ENCODE data around the gene ZNF148. TPM values are rescaled to one million over a fixed set of nuclear protein-coding genes. Genes with fewer than 3 reads are reported as not detected.
A peak's percentile ranks its signal among the peaks of the same experiment; 100 is the strongest.

The ZNF148 gene
- total RNA-seq, 1 experiment from 2014 or later, result 55.8 TPM

DNA sequence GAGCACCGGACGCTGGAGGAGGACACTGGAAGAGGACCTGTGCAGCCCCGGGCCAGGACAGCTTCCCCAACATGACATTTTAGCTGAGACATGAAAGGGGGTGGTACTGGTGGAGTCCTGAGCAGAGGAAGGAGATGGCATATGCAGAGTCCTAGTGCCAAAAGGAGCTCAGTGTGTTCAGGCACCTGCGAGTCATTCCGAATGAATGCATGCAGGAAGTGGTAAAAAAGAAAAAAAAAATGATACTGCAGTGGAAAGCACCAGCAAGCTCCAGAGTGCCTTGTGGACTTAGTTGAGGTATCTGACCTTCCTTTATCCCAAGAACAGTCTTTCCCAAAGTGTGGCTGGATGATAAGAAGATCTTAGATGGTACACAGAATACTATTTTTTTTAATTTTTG lies 6.6 kb upstream of the ZNF148 start:
- no peak for DNase-seq (ENCODE audit: low read depth, low spot score)
- ChIA-PET POLR2A (no interaction called here), CTCF (no interaction called here)
- Histone ChIP-seq H3K27me3 (ENCODE audit: control insufficient read depth, insufficient read depth, low read length) (no peaks in the 10 kb centered on the region), H3K27ac (ENCODE audit: low read length) (no peak overlapping the region), H3K36me3 (ENCODE audit: control insufficient read depth, insufficient read depth, low read length) (no peaks in the 10 kb centered on the region), H3K4me1 (ENCODE audit: control insufficient read depth, insufficient read depth, low read length) (no peaks in the 10 kb centered on the region), H3K9me3 (ENCODE audit: control insufficient read depth, insufficient read depth, low read depth, low read length) (no peaks in the 10 kb centered on the region), H3K4me3 (ENCODE audit: low read depth in 2 of 2, low read length in 2 of 2) (no peak overlapping the region)
- ATAC-seq, result peak; percentile 55; the same call in 1 of the 2 replicates
- no TSS peak for BruUV-seq (replicated peaks)
- in situ Hi-C loops (cut with HindIII; ENCODE audit: low pct_unique_long_range_greater_than_20kb, low sequenced_read_pairs) (no loop called here), intact Hi-C loops (cut with micrococcal nuclease; ENCODE audit: unreplicated experiment) (no loop called here)
- TF ChIP-seq CTCF (IDR thresholded peaks at IDR 0.05) (no peak), SIN3A (IDR thresholded peaks at IDR 0.05; ENCODE audit: borderline replicate concordance, insufficient read depth, low read depth, low read length) (no peak), POLR2AphosphoS5 (IDR thresholded peaks at IDR 0.05; ENCODE audit: low read depth, low read length) (no peak), TCF7L2 (IDR thresholded peaks at IDR 0.05; ENCODE audit: low read depth, low read length) (no peak)
- TF ChIP-seq, protein P1, sequence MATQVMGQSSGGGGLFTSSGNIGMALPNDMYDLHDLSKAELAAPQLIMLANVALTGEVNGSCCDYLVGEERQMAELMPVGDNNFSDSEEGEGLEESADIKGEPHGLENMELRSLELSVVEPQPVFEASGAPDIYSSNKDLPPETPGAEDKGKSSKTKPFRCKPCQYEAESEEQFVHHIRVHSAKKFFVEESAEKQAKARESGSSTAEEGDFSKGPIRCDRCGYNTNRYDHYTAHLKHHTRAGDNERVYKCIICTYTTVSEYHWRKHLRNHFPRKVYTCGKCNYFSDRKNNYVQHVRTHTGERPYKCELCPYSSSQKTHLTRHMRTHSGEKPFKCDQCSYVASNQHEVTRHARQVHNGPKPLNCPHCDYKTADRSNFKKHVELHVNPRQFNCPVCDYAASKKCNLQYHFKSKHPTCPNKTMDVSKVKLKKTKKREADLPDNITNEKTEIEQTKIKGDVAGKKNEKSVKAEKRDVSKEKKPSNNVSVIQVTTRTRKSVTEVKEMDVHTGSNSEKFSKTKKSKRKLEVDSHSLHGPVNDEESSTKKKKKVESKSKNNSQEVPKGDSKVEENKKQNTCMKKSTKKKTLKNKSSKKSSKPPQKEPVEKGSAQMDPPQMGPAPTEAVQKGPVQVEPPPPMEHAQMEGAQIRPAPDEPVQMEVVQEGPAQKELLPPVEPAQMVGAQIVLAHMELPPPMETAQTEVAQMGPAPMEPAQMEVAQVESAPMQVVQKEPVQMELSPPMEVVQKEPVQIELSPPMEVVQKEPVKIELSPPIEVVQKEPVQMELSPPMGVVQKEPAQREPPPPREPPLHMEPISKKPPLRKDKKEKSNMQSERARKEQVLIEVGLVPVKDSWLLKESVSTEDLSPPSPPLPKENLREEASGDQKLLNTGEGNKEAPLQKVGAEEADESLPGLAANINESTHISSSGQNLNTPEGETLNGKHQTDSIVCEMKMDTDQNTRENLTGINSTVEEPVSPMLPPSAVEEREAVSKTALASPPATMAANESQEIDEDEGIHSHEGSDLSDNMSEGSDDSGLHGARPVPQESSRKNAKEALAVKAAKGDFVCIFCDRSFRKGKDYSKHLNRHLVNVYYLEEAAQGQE (IDR thresholded peaks at IDR 0.05; ENCODE audit: insufficient read depth in 1 of 2, low read depth in 2 of 2, low read length in 1 of 2), result no peak

DNA sequence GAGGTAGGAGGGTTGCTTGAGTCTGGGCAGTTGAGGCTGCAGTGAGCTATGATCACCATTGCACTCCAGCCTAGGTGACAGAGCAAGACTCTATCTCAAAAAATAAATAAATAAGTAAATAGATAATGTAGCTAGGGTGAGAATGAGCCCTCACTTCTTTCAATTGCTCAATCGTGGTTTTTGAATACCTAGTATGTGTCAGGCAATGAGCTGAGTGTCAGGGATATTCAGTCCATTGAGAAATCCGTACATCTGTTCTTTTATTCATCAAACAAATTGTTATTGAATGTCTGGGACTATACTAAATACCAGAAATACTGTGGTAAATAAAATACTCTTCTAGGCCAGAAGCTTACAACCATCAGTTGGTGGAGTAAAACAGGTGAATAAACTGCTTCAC lies 6.2 kb upstream of the ZNF148 start:
- POLR2A ChIA-PET, result no interaction called here
- BruUV-seq (replicated peaks), result no TSS peak

More for the DNA sequence above, 6.2 kb upstream of the ZNF148 start:
- in situ Hi-C loops (cut with HindIII; ENCODE audit: low pct_unique_long_range_greater_than_20kb, low sequenced_read_pairs) (no loop called here), intact Hi-C loops (cut with micrococcal nuclease; ENCODE audit: unreplicated experiment) (no loop called here)
- Histone ChIP-seq H3K9me3 (ENCODE audit: control insufficient read depth, insufficient read depth, low read depth, low read length) (no peaks in the 10 kb centered on the region), H3K4me3 (ENCODE audit: low read depth in 2 of 2, low read length in 2 of 2) (no peak overlapping the region), H3K27me3 (ENCODE audit: control insufficient read depth, insufficient read depth, low read length) (no peaks in the 10 kb centered on the region), H3K36me3 (ENCODE audit: control insufficient read depth, insufficient read depth, low read length) (no peaks in the 10 kb centered on the region), H3K27ac (ENCODE audit: low read length) (no peak overlapping the region), H3K4me1 (ENCODE audit: control insufficient read depth, insufficient read depth, low read length) (peaks cover under 1% of the 10 kb centered on the region; the same call in 1 of the 2 replicates)
- DNase-seq (ENCODE audit: low read depth, low spot score) (no peak), ATAC-seq (no peak)
- CTCF ChIA-PET, result no interaction called here
- TF ChIP-seq TCF7L2 (IDR thresholded peaks at IDR 0.05; ENCODE audit: low read depth, low read length), result no peak
- TF ChIP-seq POLR2AphosphoS5 (IDR thresholded peaks at IDR 0.05; ENCODE audit: low read depth, low read length), result no peak
- TF ChIP-seq CTCF (IDR thresholded peaks at IDR 0.05), result no peak
- TF ChIP-seq SIN3A (IDR thresholded peaks at IDR 0.05; ENCODE audit: borderline replicate concordance, insufficient read depth, low read depth, low read length), result no peak
- TF ChIP-seq, protein P1 (IDR thresholded peaks at IDR 0.05; ENCODE audit: insufficient read depth in 1 of 2, low read depth in 2 of 2, low read length in 1 of 2), result no peak
